ENCODE measurements around the gene PXT1.

PXT1 gene

GRCh38 chr6:36479256-36479655 lies 36.6 kb upstream of the PXT1 start:
- no peak for TF ChIP-seq CTCF (IDR thresholded peaks at IDR 0.05)

GRCh38 chr6:36478051-36478526 lies 35.4 kb upstream of the PXT1 start:
- no peak for TF ChIP-seq CTCF (IDR thresholded peaks at IDR 0.05)

- no peak for TF ChIP-seq CTCF (IDR thresholded peaks at IDR 0.05)
Observed at GRCh38 chr6:36469946-36470345, 27.3 kb upstream of the PXT1 start.

GRCh38 chr6:36469148-36469661 lies 26.6 kb upstream of the PXT1 start:
- TF ChIP-seq CTCF (IDR thresholded peaks at IDR 0.05): no peak

- no peak for TF ChIP-seq CTCF (IDR thresholded peaks at IDR 0.05)
Observed at GRCh38 chr6:36467625-36468024, 25.0 kb upstream of the PXT1 start.

- TF ChIP-seq CTCF (IDR thresholded peaks at IDR 0.05): no peak
Observed at GRCh38 chr6:36464233-36464632, 21.6 kb upstream of the PXT1 start.

- no peak for TF ChIP-seq CTCF (IDR thresholded peaks at IDR 0.05)
Observed at GRCh38 chr6:36463676-36464075, 21.0 kb upstream of the PXT1 start.

- no peak for TF ChIP-seq CTCF (IDR thresholded peaks at IDR 0.05)
Observed at GRCh38 chr6:36461646-36462045, 19.0 kb upstream of the PXT1 start.
